Neural crest cell (in vitro differentiated cells): ENCODE results near the gene DPM2. TPM values are rescaled to one million over a fixed set of nuclear protein-coding genes. Genes with fewer than 3 reads are reported as not detected.

Experiments used
- DNase-seq: peaks from one replicate; pipeline ENCODE4 v3.0.0; 2021; ENCODE audit warnings: low read depth, mixed read lengths, low spot score
- H3K27ac Mint-ChIP-seq: one replicate; pipeline ENCODE4 v1.8.0; 2021; ENCODE audit warnings: mild to moderate bottlenecking, mixed read lengths; ENCODE audit not compliant: unreplicated experiment
- H3K27me3 Mint-ChIP-seq: 2 replicates; pipeline ENCODE4 v1.8.0; 2021; ENCODE audit warnings: low read depth, mild to moderate bottlenecking, mixed read lengths
- H3K36me3 Mint-ChIP-seq: 2 replicates; pipeline ENCODE4 v1.8.0; 2021; ENCODE audit warnings: low read depth, mild to moderate bottlenecking, mixed read lengths
- H3K4me1 Mint-ChIP-seq: 2 replicates; pipeline ENCODE4 v1.8.0; 2021; ENCODE audit warnings: mixed read lengths
- H3K4me3 Mint-ChIP-seq: one replicate; pipeline ENCODE4 v1.8.0; 2021; ENCODE audit warnings: mild to moderate bottlenecking, mixed read lengths
- H3K9me3 Mint-ChIP-seq: 2 replicates; pipeline ENCODE4 v1.8.0; 2021; ENCODE audit warnings: mixed read lengths
- long read RNA-seq: library from polyadenylated mRNA; unstranded; transcript quantifications from one replicate; pipeline ENCODE4 v2.0.0, GENCODE V29; 2020
- total RNA-seq: library from RNA; stranded (reverse); gene quantifications from 2 replicates; pipeline ENCODE4 v1.2.1, GENCODE V29; 2021
- TF ChIP-seq, protein P1 (sequence below): fragments of 200-600 bp; sonication (generic); conservative IDR thresholded peaks from 2 replicates; pipeline ENCODE4 v1.5.0; 2021; ENCODE audit warnings: antibody characterized with exemption, mild to moderate bottlenecking

Gene DPM2, protein sequence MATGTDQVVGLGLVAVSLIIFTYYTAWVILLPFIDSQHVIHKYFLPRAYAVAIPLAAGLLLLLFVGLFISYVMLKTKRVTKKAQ
- total RNA-seq, result 52.2 and 59.1 TPM in 2 replicates
- long read RNA-seq, transcript DPM2-201 (4 exons, 1,542 nt), result minor isoform, 8 of 23 reads
- long read RNA-seq, transcript DPM2-205 (3 exons, 1,662 nt), result major isoform, 9 of 23 reads
- long read RNA-seq, partial matches to known transcripts, result 3 of 23 reads
- long read RNA-seq, other reads (novel, unspliced or antisense), result 2 of 23 reads

DNA sequence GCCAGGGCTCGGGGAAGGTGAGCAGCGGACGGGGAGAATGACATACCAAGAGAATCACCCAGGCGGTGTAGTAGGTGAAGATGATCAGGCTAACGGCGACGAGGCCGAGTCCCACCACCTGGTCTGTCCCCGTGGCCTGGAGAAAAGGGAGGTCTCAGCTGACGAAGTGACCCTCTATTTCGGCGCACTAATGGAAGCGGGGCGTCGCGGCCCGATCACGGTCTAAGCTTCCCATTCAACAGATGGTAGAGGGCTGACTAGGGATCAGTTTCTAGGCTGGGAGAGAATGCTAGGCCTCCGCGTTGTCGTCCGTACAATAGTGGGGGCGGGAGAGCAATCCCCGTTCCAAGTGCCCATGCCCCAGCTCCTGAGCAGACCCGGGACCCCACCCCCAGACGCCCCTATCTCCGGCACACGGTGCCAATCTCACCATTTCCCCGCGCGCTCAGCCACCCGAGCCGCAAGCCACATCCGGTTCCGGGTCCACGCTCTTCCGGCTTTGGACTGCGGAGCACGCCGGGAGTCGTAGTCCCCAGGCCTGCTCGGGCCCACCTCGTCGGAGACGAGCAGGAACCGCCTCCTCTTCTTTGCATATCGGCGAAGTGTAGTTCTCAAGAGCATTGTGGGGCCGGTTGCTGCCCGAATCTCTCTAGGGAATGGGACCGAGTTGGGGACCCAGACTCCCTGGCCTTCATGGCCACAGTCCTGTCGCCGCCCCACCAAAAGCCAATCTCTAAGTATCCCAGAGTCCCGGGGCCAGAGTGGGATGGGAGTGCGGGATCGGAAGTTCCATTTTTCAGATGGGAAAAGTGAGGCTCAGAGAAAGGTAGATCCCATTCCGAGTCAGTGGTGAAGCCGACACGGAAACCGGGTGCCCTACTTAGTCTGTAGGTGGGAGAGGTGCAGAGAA is at the start of gene DPM2:
Gene DPM2 (minus strand): TSS at position 467 of the 910 bp plus-strand sequence. CDS start 34 bp downstream, at position 433.
- Mint-ChIP-seq H3K27me3 (peaks cover 9% of the 10 kb centered on the region), H3K27ac (peak within 1 kb of the TSS; percentile 82), H3K9me3 (no peaks in the 10 kb centered on the region), H3K4me1 (peaks cover 40% of the 10 kb centered on the region), H3K4me3 (peak within 1 kb of the TSS; percentile 99), H3K36me3 (no peaks in the 10 kb centered on the region)
- DNase-seq, result peak; percentile 65
- TF ChIP-seq, protein P1, sequence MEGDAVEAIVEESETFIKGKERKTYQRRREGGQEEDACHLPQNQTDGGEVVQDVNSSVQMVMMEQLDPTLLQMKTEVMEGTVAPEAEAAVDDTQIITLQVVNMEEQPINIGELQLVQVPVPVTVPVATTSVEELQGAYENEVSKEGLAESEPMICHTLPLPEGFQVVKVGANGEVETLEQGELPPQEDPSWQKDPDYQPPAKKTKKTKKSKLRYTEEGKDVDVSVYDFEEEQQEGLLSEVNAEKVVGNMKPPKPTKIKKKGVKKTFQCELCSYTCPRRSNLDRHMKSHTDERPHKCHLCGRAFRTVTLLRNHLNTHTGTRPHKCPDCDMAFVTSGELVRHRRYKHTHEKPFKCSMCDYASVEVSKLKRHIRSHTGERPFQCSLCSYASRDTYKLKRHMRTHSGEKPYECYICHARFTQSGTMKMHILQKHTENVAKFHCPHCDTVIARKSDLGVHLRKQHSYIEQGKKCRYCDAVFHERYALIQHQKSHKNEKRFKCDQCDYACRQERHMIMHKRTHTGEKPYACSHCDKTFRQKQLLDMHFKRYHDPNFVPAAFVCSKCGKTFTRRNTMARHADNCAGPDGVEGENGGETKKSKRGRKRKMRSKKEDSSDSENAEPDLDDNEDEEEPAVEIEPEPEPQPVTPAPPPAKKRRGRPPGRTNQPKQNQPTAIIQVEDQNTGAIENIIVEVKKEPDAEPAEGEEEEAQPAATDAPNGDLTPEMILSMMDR, result no peak

DNA sequence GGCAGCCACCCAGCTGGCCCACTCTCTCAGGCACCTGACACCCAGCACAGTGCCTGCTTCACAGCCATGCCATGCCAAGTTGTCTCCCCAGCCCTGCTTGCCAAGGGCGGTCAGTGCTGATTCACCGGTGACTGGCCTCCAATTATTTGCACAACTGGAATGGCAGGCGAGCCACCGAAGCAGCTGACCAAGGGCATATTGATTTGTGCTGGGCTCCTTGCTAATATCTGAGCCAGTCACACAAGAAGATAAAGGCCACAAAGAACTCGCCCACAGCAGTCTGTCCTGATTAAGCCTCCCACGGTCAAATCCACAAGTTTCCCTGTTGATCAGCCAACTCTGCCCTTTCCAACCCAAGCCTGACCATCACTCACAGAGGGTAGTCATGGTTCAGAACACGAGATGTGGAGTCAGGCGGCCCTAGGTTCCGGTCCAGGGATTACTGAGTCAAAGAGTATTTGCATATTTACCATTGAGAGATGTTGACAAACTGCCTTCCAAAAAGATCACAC is 49.5 kb upstream of the DPM2 start:
- DNase-seq, result no peak
- Mint-ChIP-seq H3K4me3 (no peak overlapping the region), H3K4me1 (peaks cover 6% of the 10 kb centered on the region), H3K9me3 (no peaks in the 10 kb centered on the region), H3K27me3 (no peaks in the 10 kb centered on the region), H3K36me3 (no peaks in the 10 kb centered on the region), H3K27ac (no peak overlapping the region)
- TF ChIP-seq, protein P1, result no peak

DNA sequence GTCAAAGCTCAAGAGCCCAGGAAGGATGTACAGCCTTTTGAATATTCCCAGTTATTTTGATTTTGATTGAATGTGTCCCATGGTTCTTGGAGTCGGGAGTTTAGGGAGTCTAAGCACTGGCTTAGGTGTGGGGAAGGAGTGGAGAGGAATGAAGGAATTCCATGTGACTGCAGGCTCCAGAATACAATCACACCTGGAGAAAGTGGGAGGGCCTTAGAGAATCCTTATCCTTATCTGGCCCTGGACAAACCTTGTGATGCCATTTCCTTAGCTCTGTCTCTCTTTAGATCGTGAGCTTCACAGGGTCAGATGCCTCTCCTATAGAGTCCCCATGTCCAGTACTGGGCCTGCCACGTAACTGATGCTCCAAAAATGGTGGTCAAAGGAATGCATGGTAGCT is 47.4 kb upstream of the DPM2 start:
- Mint-ChIP-seq H3K9me3 (no peaks in the 10 kb centered on the region), H3K4me1 (peaks cover 17% of the 10 kb centered on the region), H3K36me3 (no peaks in the 10 kb centered on the region), H3K27me3 (no peaks in the 10 kb centered on the region), H3K4me3 (no peak overlapping the region), H3K27ac (peak overlapping the region; percentile 19)
- DNase-seq, result no peak
- TF ChIP-seq, protein P1, result no peak

DNA sequence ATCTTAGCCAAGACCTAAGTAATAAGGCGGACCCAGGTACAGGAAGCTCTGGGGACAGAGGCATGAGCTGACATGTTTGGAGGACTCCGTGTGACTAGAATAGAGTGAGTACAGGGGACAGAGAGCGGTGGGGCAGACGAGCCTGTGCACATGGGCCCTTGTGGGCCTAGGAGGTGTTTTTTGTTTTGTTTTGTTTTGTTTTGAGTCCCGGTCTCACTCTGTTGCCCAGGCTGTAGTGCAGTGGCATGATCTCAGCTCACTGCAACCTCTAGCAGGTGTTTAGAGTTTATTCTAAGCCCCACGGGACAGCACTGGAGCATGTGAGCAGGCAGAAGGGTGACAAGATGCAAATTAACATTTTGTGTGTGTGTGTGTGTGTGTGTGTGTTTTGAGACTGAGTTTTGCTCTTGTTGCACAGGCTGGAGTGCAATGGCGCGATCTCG is 46.2 kb upstream of the DPM2 start:
- DNase-seq, result no peak
- peaks cover 26% of the 10 kb centered on the region for H3K4me1 Mint-ChIP-seq
- no peaks in the 10 kb centered on the region for H3K36me3 Mint-ChIP-seq
- TF ChIP-seq, protein P1, result no peak
- H3K27ac Mint-ChIP-seq, result no peak overlapping the region
- no peaks in the 10 kb centered on the region for H3K27me3 Mint-ChIP-seq
- peak overlapping the region; percentile 44 for H3K4me3 Mint-ChIP-seq
- no peaks in the 10 kb centered on the region for H3K9me3 Mint-ChIP-seq

DNA sequence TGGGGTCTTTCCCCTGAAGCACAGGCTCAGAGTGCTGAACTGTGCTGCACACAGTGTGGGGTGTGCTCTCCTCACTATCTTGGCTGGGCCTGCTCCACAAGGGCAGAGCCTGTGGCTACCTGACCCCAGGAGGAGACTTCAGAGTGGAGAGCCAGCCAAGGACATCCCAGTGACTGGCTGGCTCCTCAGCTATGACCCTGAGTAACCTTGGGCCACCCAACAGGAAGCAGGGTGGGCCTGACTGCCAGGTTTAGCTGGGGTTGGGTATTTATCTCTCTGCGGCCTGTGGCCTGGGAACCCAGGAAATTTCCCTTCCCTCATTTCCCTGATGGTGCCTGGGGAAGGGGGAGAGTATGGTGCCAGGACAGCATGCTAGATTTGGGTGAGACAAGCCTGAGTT is 45.3 kb upstream of the DPM2 start:
- DNase-seq, result no peak
- H3K27me3 Mint-ChIP-seq, result no peaks in the 10 kb centered on the region
- TF ChIP-seq, protein P1, result no peak
- H3K4me3 Mint-ChIP-seq, result peak overlapping the region; percentile 44
- H3K4me1 Mint-ChIP-seq, result peaks cover 32% of the 10 kb centered on the region
- H3K27ac Mint-ChIP-seq, result no peak overlapping the region
- H3K36me3 Mint-ChIP-seq, result no peaks in the 10 kb centered on the region
- no peaks in the 10 kb centered on the region for H3K9me3 Mint-ChIP-seq
